PFSK-1 (cell line): ENCODE data around the gene SNX32.

Experiments
- POLR2AphosphoS5 ChIP-seq: IDR thresholded peaks from 2 replicates; pipeline ENCODE4 v1.6.1; 2012; ENCODE audit warnings: low read depth, mild to moderate bottlenecking, control low read depth, low read length, moderate library complexity
- SIN3A ChIP-seq: IDR thresholded peaks from 2 replicates; pipeline ENCODE4 v1.6.1; 2012; ENCODE audit warnings: mild to moderate bottlenecking, low read length, moderate library complexity, borderline replicate concordance; ENCODE audit not compliant: insufficient read depth
- TAF1 ChIP-seq: IDR thresholded peaks from 2 replicates; pipeline ENCODE4 v1.6.1; 2012; ENCODE audit warnings: low read length, control low read depth, borderline replicate concordance; ENCODE audit not compliant: insufficient read depth
- TF ChIP-seq, protein P1 (sequence below), 2 experiments: IDR thresholded peaks; 2 replicates each; pipeline versions ENCODE4 v1.6.1 to v1.8.0; 2011 to 2012; ENCODE audit warnings: low read depth in 2 of 2, low read length in 2 of 2, control low read depth in 1 of 2, inconsistent platforms in 1 of 2, mild to moderate bottlenecking in 1 of 2, moderate library complexity in 1 of 2; ENCODE audit not compliant: insufficient read depth in 1 of 2

- no peak for TF ChIP-seq SIN3A
- no peak for TF ChIP-seq TAF1
- TF ChIP-seq, protein P1, sequence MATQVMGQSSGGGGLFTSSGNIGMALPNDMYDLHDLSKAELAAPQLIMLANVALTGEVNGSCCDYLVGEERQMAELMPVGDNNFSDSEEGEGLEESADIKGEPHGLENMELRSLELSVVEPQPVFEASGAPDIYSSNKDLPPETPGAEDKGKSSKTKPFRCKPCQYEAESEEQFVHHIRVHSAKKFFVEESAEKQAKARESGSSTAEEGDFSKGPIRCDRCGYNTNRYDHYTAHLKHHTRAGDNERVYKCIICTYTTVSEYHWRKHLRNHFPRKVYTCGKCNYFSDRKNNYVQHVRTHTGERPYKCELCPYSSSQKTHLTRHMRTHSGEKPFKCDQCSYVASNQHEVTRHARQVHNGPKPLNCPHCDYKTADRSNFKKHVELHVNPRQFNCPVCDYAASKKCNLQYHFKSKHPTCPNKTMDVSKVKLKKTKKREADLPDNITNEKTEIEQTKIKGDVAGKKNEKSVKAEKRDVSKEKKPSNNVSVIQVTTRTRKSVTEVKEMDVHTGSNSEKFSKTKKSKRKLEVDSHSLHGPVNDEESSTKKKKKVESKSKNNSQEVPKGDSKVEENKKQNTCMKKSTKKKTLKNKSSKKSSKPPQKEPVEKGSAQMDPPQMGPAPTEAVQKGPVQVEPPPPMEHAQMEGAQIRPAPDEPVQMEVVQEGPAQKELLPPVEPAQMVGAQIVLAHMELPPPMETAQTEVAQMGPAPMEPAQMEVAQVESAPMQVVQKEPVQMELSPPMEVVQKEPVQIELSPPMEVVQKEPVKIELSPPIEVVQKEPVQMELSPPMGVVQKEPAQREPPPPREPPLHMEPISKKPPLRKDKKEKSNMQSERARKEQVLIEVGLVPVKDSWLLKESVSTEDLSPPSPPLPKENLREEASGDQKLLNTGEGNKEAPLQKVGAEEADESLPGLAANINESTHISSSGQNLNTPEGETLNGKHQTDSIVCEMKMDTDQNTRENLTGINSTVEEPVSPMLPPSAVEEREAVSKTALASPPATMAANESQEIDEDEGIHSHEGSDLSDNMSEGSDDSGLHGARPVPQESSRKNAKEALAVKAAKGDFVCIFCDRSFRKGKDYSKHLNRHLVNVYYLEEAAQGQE (IDR thresholded peaks at IDR 0.05; ENCODE audit: insufficient read depth in 1 of 2, low read depth in 2 of 2, low read length in 2 of 2): no peak
- no peak for TF ChIP-seq POLR2AphosphoS5
Measured at GRCh38 chr11:65866509-65867283, 32.9 kb downstream of the SNX32 start.
